CD4-positive, alpha-beta memory T cell (primary cell): ENCODE measurements around the gene P4HTM. TPM values are rescaled to one million over a fixed set of nuclear protein-coding genes. Genes with fewer than 3 reads are reported as not detected.
A peak's percentile ranks its signal among the peaks of the same experiment; 100 is the strongest.

Experiments
- CTCF ChIA-PET: fragments of 350-600 bp; sonication (Branson Sonifier 250); formaldehyde crosslinking; loops from one replicate; lab custom pipeline; 2021; ENCODE audit warnings: inconsistent platforms; ENCODE audit not compliant: partially characterized antibody; lab: Charles Lee
- POLR2A ChIA-PET: fragments of 350-600 bp; sonication (Branson Sonifier 250); formaldehyde crosslinking; loops from one replicate; lab custom pipeline; 2021; ENCODE audit not compliant: partially characterized antibody; lab: Charles Lee
- DNase-seq, 5 donors: peaks; one replicate each; pipeline versions ENCODE4 v3.0.0 to v3.0.0-alpha.2; 2020 to 2022; ENCODE audit warnings: mixed read lengths in 1 of 5
- H3K27ac ChIP-seq: one replicate; pipeline ENCODE4 v1.7.0; 2013; ENCODE audit warnings: low read depth, low read length
- H3K27me3 ChIP-seq: 2 replicates; pipeline ENCODE4 v1.7.0; 2013; ENCODE audit warnings: mild to moderate bottlenecking, low read length, moderate library complexity; ENCODE audit not compliant: insufficient read depth
- H3K36me3 ChIP-seq: 2 replicates; pipeline ENCODE4 v1.7.0; 2013; ENCODE audit warnings: mild to moderate bottlenecking, low read length, moderate library complexity; ENCODE audit not compliant: insufficient read depth
- H3K4me1 ChIP-seq: 2 replicates; pipeline ENCODE4 v1.7.0; 2013; ENCODE audit warnings: mild to moderate bottlenecking, low read length, moderate library complexity; ENCODE audit not compliant: insufficient read depth
- H3K4me3 ChIP-seq, 2 donors: one replicate each; pipeline ENCODE4 v1.7.0; 2013; ENCODE audit warnings: low read length in 2 of 2, mild to moderate bottlenecking in 1 of 2
- H3K9me3 ChIP-seq, 2 donors: one replicate each; pipeline ENCODE4 v1.7.0; 2013; ENCODE audit warnings: low read length in 2 of 2, control low read depth in 1 of 2; ENCODE audit not compliant: control insufficient read depth in 1 of 2
- H3K27ac Mint-ChIP-seq, 7 donors: one replicate each; pipeline ENCODE4 v1.8.0; 2020 to 2021; ENCODE audit warnings: mixed read lengths in 7 of 7, mild to moderate bottlenecking in 6 of 7, inconsistent platforms in 3 of 7, moderate library complexity in 3 of 7
- H3K27me3 Mint-ChIP-seq, 2 donors: one replicate each; pipeline ENCODE4 v1.8.0; 2020 to 2021; ENCODE audit warnings: mixed read lengths in 2 of 2
- H3K36me3 Mint-ChIP-seq, 2 donors: one replicate each; pipeline ENCODE4 v1.8.0; 2020 to 2021; ENCODE audit warnings: mixed read lengths in 2 of 2, inconsistent platforms in 1 of 2, mild to moderate bottlenecking in 1 of 2
- H3K4me1 Mint-ChIP-seq, 4 donors: one replicate each; pipeline ENCODE4 v1.8.0; 2020 to 2021; ENCODE audit warnings: mixed read lengths in 4 of 4, mild to moderate bottlenecking in 1 of 4
- H3K4me3 Mint-ChIP-seq, 8 donors: one replicate each; pipeline ENCODE4 v1.8.0; 2020 to 2021; ENCODE audit warnings: mixed read lengths in 8 of 8, mild to moderate bottlenecking in 7 of 8, moderate library complexity in 6 of 8, inconsistent platforms in 3 of 8
- H3K9me3 Mint-ChIP-seq, 8 donors: one replicate each; pipeline ENCODE4 v1.8.0; 2020 to 2021; ENCODE audit warnings: mixed read lengths in 8 of 8, mild to moderate bottlenecking in 5 of 8, inconsistent platforms in 3 of 8, moderate library complexity in 1 of 8
- intact Hi-C: fragments of 100-400 bp; cut with micrococcal nuclease; formaldehyde crosslinking; loops from one replicate; pipeline ENCODE4 v1.15.1; 2023
- polyA plus RNA-seq, 2 donors: library from polyadenylated mRNA; unstranded; fragments of 300-500 nt; fragmentation: Illumina TruSeq; gene quantifications; one replicate each; pipeline ENCODE4 v1.2.3, GENCODE V29; 2021
- total RNA-seq, 2 experiments: library from RNA; stranded (reverse); gene quantifications; one replicate each; pipeline ENCODE4 v1.2.3, GENCODE V29; 2021

The P4HTM gene
- total and polyA plus RNA-seq, 4 experiments from 2014 or later = 29.7 to 87.3 (median 56.1) TPM

- Mint-ChIP-seq H3K27ac (peak overlapping the region; percentile 93 to 99 (median 98)), H3K36me3 (peaks cover 18 to 45% of the 10 kb centered on the region in 2 donors), H3K4me3 (peak overlapping the region; percentile 94 to 98 (median 96)), H3K27me3 (no peaks in the 10 kb centered on the region), H3K4me1 (peaks cover 16 to 74% (median 41%) of the 10 kb centered on the region in 4 donors), H3K9me3 (peaks cover 0 to 1% (median 0%) of the 10 kb centered on the region in 8 donors)
- peak overlapping the region; percentile 97 for H3K27ac ChIP-seq
- peak; percentile 98 for DNase-seq
- peaks cover 34% of the 10 kb centered on the region for H3K36me3 ChIP-seq
- intact Hi-C loops = loop anchor here (1.0 to 10.0 kb wide), 6 partner anchors 8 to 323 kb away; partner anchors contain the start of genes IMPDH2, P4HTM, QRICH1 and SLC25A20
- no peaks in the 10 kb centered on the region for H3K9me3 ChIP-seq
- H3K4me1 ChIP-seq = peaks cover 49% of the 10 kb centered on the region
- ChIA-PET POLR2A (interaction anchor here (0.8 to 22.1 kb wide), 31 partner anchors 0 to 918 kb away, joined by 3 to 629 read pairs (median 4); partner anchors contain the start of genes ARIH2, CCDC51, DALRD3 and IMPDH2), CTCF (interaction anchor here (0.9 to 15.4 kb wide), 13 partner anchors 10 to 581 kb away, joined by 3 to 216 read pairs (median 6); partner anchors contain the start of genes KLHDC8B, P4HTM, QRICH1 and TMA7)
- no peaks in the 10 kb centered on the region for H3K27me3 ChIP-seq
- H3K4me3 ChIP-seq = peak overlapping the region; percentile 65 to 98
Observed at GRCh38 chr3:49021213-49021812, 31.3 kb downstream of the P4HTM start.

GRCh38 chr3:49021813-49022687 is 32.0 kb downstream of the P4HTM start, which contains the start of gene NDUFAF3:
Gene NDUFAF3 (plus strand): TSS chr3:49022121. CDS start chr3:49022145, 24 bp downstream.
- H3K4me1 ChIP-seq = peaks cover 43% of the 10 kb centered on the region
- Mint-ChIP-seq H3K27me3 (no peaks in the 10 kb centered on the region), H3K27ac (peak within 1 kb of the TSS; percentile 93 to 99 (median 98)), H3K4me3 (peak within 1 kb of the TSS; percentile 94 to 98 (median 96)), H3K4me1 (peaks cover 16 to 74% (median 41%) of the 10 kb centered on the region in 4 donors), H3K36me3 (peaks cover 19 to 46% of the 10 kb centered on the region in 2 donors), H3K9me3 (peaks cover 0 to 1% (median 0%) of the 10 kb centered on the region in 8 donors)
- ChIA-PET POLR2A (interaction anchor here (0.6 to 22.1 kb wide), 34 partner anchors 1 to 918 kb away, joined by 3 to 629 read pairs (median 4); partner anchors contain the start of genes ARIH2, CCDC51, DALRD3 and IMPDH2), CTCF (interaction anchor here (0.9 to 15.4 kb wide), 13 partner anchors 9 to 582 kb away, joined by 3 to 216 read pairs (median 6); partner anchors contain the start of genes KLHDC8B, P4HTM, QRICH1 and TMA7)
- peaks cover 38% of the 10 kb centered on the region for H3K36me3 ChIP-seq
- no peaks in the 10 kb centered on the region for H3K9me3 ChIP-seq
- H3K4me3 ChIP-seq = peak within 1 kb of the TSS; percentile 65 to 98
- DNase-seq = peak; percentile 89 to 91 (median 90)
- no peaks in the 10 kb centered on the region for H3K27me3 ChIP-seq
- peak within 1 kb of the TSS; percentile 97 for H3K27ac ChIP-seq
- intact Hi-C loops = loop anchor here (1.0 to 10.0 kb wide), 6 partner anchors 7 to 323 kb away; partner anchors contain the start of genes IMPDH2, P4HTM, QRICH1 and SLC25A20

- Mint-ChIP-seq H3K27me3 (no peaks in the 10 kb centered on the region), H3K9me3 (peaks cover 0 to 1% (median 0%) of the 10 kb centered on the region in 8 donors), H3K27ac (peak overlapping the region; percentile 93 to 99 (median 98)), H3K4me3 (peak overlapping the region; percentile 94 to 98 (median 96)), H3K4me1 (peaks cover 16 to 74% (median 38%) of the 10 kb centered on the region in 4 donors), H3K36me3 (peaks cover 21 to 46% of the 10 kb centered on the region in 2 donors)
- POLR2A ChIA-PET = interaction anchor here (0.6 to 17.6 kb wide), 16 partner anchors 10 to 722 kb away, joined by 3 to 629 read pairs (median 6); partner anchors contain the start of genes DALRD3, NME6, P4HTM and QRICH1
- no peaks in the 10 kb centered on the region for H3K9me3 ChIP-seq
- CTCF ChIA-PET = interaction anchor here (1.1 to 15.4 kb wide), 9 partner anchors 9 to 148 kb away, joined by 3 to 216 read pairs (median 10); partner anchors contain the start of genes KLHDC8B, P4HTM, QRICH1 and WDR6
- peak overlapping the region; percentile 97 for H3K27ac ChIP-seq
- DNase-seq = no peak
- intact Hi-C loops = loop anchor here (5.0 to 10.0 kb wide), 2 partner anchors 125 to 322 kb away; partner anchors contain the start of genes SLC25A20 and USP4
- H3K4me1 ChIP-seq = peaks cover 39% of the 10 kb centered on the region
- H3K36me3 ChIP-seq = peaks cover 38% of the 10 kb centered on the region
- peak overlapping the region; percentile 65 to 98 for H3K4me3 ChIP-seq
- H3K27me3 ChIP-seq = no peaks in the 10 kb centered on the region
Observed at GRCh38 chr3:49022688-49023171, 32.7 kb downstream of the P4HTM start.

- peaks cover 47% of the 10 kb centered on the region for H3K4me1 ChIP-seq
- H3K9me3 ChIP-seq = no peaks in the 10 kb centered on the region
- DNase-seq = no peak
- H3K27me3 ChIP-seq = no peaks in the 10 kb centered on the region
- ChIA-PET POLR2A (interaction anchor here (1.1 to 17.6 kb wide), 4 partner anchors 13 to 97 kb away, joined by 3 to 629 read pairs (median 236); partner anchors contain the start of genes DALRD3, P4HTM, QRICH1 and USP19), CTCF (interaction anchor here (11.0 to 15.4 kb wide), 2 partner anchors 14 to 35 kb away, joined by 173 to 216 read pairs; partner anchors contain the start of genes P4HTM and WDR6)
- H3K4me3 ChIP-seq = no peak overlapping the region
- intact Hi-C loops = loop anchor here (5.0 to 10.0 kb wide), 2 partner anchors 126 to 321 kb away; partner anchors contain the start of genes SLC25A20 and USP4
- Mint-ChIP-seq H3K27ac (peak overlapping the region in 6 of 7 donors; percentile 71 to 98 (median 94)), H3K4me1 (peaks cover 23 to 79% (median 41%) of the 10 kb centered on the region in 4 donors), H3K27me3 (no peaks in the 10 kb centered on the region), H3K4me3 (peak overlapping the region; percentile 54 to 96 (median 68)), H3K36me3 (peaks cover 21 to 45% of the 10 kb centered on the region in 2 donors), H3K9me3 (no peaks in the 10 kb centered on the region)
- H3K27ac ChIP-seq = peak overlapping the region; percentile 97
- H3K36me3 ChIP-seq = peaks cover 38% of the 10 kb centered on the region
Observed at GRCh38 chr3:49023775-49024174, 33.7 kb downstream of the P4HTM start.

GRCh38 chr3:49024449-49024848 is 34.4 kb downstream of the P4HTM start:
- peak overlapping the region in 1 of 8 donors; percentile 12 for H3K4me3 Mint-ChIP-seq
- POLR2A ChIA-PET = interaction anchor here (1.1 to 17.6 kb wide), 3 partner anchors 14 to 96 kb away, joined by 3 to 629 read pairs (median 377); partner anchors contain the start of genes DALRD3, P4HTM, USP19 and WDR6
- Histone ChIP-seq H3K27me3 (no peaks in the 10 kb centered on the region), H3K27ac (no peak overlapping the region), H3K4me3 (no peak overlapping the region), H3K36me3 (peaks cover 38% of the 10 kb centered on the region), H3K9me3 (no peaks in the 10 kb centered on the region), H3K4me1 (peaks cover 44% of the 10 kb centered on the region)
- intact Hi-C loops = loop anchor here (5.0 to 10.0 kb wide), 2 partner anchors 127 to 320 kb away; partner anchors contain the start of genes SLC25A20 and USP4
- H3K27ac Mint-ChIP-seq = peak overlapping the region in 3 of 7 donors; percentile 47 to 93 (median 51)
- CTCF ChIA-PET = interaction anchor here (11.0 to 15.4 kb wide), 2 partner anchors 15 to 35 kb away, joined by 173 to 216 read pairs; partner anchors contain the start of genes P4HTM and WDR6
- H3K9me3 Mint-ChIP-seq = peaks cover 0 to 4% (median 0%) of the 10 kb centered on the region in 8 donors
- no peaks in the 10 kb centered on the region for H3K27me3 Mint-ChIP-seq
- DNase-seq = no peak
- peaks cover 21 to 48% of the 10 kb centered on the region in 2 donors for H3K36me3 Mint-ChIP-seq
- peaks cover 26 to 79% (median 43%) of the 10 kb centered on the region in 4 donors for H3K4me1 Mint-ChIP-seq
